MG63 (cell line): ENCODE results near the gene B3GNT3. TPM values are rescaled to one million over a fixed set of nuclear protein-coding genes. Genes with fewer than 3 reads are reported as not detected.

Experiments used
- DNase-seq: peaks from one replicate; pipeline ENCODE4 v3.0.0-alpha.2; 2020
- H3K27me3 ChIP-seq: fragments of 250-450 bp; sonication (Bioruptor Pico); 2 replicates; pipeline ENCODE4 v1.5.1; 2020; ENCODE audit warnings: mild to moderate bottlenecking, moderate library complexity
- H3K36me3 ChIP-seq: fragments of 250-450 bp; sonication (Bioruptor Pico); 2 replicates; pipeline ENCODE4 v1.5.1; 2020; ENCODE audit warnings: mild to moderate bottlenecking, moderate library complexity
- H3K4me3 ChIP-seq: fragments of 250-450 bp; sonication (Bioruptor Pico); 2 replicates; pipeline ENCODE4 v1.5.1; 2020; ENCODE audit warnings: mild to moderate bottlenecking, moderate library complexity
- H3K9me3 ChIP-seq: fragments of 250-450 bp; sonication (Bioruptor Pico); 2 replicates; pipeline ENCODE4 v1.5.1; 2020; ENCODE audit warnings: mild to moderate bottlenecking, moderate library complexity
- total RNA-seq: library from RNA; depleted of rRNA; stranded (reverse); fragments of >200 nt; shearing (Covaris generic); gene quantifications from 2 replicates; pipeline ENCODE4 v1.2.3, GENCODE V29; 2014; ENCODE audit warnings: low replicate concordance

The B3GNT3 gene
- total RNA-seq, 1 experiment from 2014 or later, result not detected

DNA sequence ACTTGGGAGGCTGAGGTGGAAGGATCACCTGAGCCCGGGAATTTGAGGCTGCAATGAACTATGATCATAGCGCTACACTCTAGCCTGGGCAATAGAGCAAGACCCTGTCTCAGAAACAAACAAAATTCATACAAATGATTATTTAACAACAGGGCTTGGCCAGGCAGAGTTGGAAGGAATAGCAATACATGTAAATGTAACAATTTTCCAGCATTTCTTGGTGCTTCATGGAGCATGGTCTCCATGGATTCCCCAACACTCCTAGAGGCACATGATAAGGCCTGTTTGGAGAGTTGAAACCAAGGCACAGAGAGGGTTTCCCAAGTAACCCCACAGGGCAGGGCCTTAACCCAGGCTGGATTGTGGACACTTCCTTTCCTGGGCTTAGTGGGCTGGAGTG is 16.2 kb downstream of the B3GNT3 start:
- Histone ChIP-seq H3K27me3 (peaks cover 17% of the 10 kb centered on the region), H3K36me3 (no peaks in the 10 kb centered on the region), H3K4me3 (no peak overlapping the region), H3K9me3 (no peaks in the 10 kb centered on the region)
- DNase-seq, result no peak

DNA sequence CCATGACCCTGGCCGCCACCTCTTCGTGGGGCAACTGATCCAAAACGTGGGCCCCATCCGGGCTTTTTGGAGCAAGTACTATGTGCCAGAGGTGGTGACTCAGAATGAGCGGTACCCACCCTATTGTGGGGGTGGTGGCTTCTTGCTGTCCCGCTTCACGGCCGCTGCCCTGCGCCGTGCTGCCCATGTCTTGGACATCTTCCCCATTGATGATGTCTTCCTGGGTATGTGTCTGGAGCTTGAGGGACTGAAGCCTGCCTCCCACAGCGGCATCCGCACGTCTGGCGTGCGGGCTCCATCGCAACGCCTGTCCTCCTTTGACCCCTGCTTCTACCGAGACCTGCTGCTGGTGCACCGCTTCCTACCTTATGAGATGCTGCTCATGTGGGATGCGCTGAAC is 16.7 kb downstream of the B3GNT3 start:
- Histone ChIP-seq H3K36me3 (no peaks in the 10 kb centered on the region), H3K4me3 (no peak overlapping the region), H3K27me3 (peaks cover 12% of the 10 kb centered on the region), H3K9me3 (no peaks in the 10 kb centered on the region)
- no peak for DNase-seq

DNA sequence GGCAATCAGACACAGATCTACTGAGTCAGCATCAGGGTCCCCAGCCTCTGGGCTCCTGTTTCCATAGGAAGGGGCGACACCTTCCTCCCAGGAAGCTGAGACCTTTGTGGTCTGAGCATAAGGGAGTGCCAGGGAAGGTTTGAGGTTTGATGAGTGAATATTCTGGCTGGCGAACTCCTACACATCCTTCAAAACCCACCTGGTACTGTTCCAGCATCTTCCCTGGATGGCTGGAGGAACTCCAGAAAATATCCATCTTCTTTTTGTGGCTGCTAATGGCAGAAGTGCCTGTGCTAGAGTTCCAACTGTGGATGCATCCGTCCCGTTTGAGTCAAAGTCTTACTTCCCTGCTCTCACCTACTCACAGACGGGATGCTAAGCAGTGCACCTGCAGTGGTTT is 17.2 kb downstream of the B3GNT3 start:
- Histone ChIP-seq H3K4me3 (no peak overlapping the region), H3K27me3 (peaks cover 12% of the 10 kb centered on the region), H3K36me3 (no peaks in the 10 kb centered on the region), H3K9me3 (no peaks in the 10 kb centered on the region)
- DNase-seq, result no peak

DNA sequence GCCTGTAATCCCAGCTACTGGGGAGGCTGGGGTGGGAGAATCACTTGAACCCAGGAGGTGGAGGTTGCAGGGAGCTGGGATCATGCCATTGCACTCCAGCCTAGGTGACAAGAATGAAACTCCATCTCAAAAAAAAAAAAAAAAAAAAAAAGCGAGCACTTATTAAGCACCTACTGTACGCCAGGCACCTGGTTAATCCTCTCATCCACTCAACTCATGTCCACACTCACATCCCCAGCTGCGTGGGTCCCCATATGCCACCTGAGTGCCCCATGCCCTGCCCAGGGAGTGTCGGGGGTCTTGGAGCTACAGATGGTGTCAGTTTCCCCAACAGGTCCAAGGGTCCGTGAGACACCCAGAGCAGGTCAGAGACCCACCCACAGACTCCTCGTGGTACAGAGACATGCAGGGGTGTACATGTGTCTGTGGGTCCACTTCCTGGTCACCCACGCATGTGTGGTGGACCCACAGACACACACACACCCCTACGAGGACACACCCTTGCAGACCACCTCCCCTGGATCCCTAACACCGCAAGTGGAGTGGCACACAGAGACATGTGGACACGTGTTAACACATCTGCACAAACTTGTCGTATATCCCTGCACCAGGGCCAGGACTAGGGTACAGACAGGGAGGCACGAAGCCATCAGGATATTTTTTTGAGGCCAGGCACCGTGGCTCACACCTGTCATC is 22.9 kb downstream of the B3GNT3 start:
- no peaks in the 10 kb centered on the region for H3K27me3 ChIP-seq
- no peaks in the 10 kb centered on the region for H3K9me3 ChIP-seq
- no peak for DNase-seq

DNA sequence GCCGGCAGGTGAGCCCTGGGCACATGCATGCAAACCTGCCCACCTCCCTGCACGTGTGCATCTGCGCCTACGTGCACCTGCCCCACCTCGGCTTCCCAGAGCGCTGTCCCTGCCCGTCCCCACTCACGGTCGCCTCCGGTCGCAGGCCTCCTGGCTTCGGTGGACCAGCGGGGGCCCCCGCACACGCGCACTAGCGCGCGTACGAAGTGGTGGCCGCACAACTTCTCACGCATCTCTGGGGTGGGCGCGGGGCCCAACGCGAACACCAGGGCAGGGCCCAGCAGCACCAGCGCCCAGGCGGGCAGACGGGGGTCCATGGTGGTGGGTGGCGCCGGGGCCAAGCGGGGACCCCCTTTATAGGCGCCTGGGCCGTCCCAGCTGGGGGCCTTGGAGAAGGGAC is 26.3 kb downstream of the B3GNT3 start, which contains the start of gene INSL3:
INSL3 (minus strand) TSS at position 330 of the 400 bp plus-strand sequence; CDS start at position 317, 13 bp downstream.
- H3K4me3 ChIP-seq, result no peak within 1 kb of the TSS
- H3K27me3 ChIP-seq, result no peaks in the 10 kb centered on the region
- no peak for DNase-seq
- H3K9me3 ChIP-seq, result no peaks in the 10 kb centered on the region
- H3K36me3 ChIP-seq, result no peaks in the 10 kb centered on the region

More for the DNA sequence above, 22.9 kb downstream of the B3GNT3 start:
- H3K4me3 ChIP-seq, result no peak overlapping the region
- no peaks in the 10 kb centered on the region for H3K36me3 ChIP-seq

DNA sequence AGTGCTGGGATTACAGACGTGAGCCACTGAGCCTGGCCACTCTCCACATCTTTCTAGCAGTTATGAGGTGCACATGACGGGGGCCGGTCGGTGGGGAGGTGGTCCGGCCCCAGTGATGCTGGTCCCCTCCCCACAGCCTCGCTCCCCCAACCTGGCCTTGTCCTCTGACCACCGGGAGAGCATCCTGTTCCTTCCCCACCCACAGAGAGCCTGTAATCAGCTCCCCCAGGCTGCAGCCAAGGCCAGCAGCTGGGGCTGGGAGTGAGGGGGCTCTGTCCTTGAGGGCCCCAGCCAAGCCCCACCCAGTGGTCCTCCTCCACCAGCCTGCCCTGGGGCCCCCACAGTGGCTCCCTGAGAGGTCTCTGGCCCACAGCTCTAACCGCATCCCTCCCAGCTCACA is 29.4 kb downstream of the B3GNT3 start:
- DNase-seq, result no peak
- Histone ChIP-seq H3K27me3 (no peaks in the 10 kb centered on the region; the same call in 1 of the 2 replicates), H3K9me3 (no peaks in the 10 kb centered on the region), H3K4me3 (no peak overlapping the region), H3K36me3 (no peaks in the 10 kb centered on the region)

DNA sequence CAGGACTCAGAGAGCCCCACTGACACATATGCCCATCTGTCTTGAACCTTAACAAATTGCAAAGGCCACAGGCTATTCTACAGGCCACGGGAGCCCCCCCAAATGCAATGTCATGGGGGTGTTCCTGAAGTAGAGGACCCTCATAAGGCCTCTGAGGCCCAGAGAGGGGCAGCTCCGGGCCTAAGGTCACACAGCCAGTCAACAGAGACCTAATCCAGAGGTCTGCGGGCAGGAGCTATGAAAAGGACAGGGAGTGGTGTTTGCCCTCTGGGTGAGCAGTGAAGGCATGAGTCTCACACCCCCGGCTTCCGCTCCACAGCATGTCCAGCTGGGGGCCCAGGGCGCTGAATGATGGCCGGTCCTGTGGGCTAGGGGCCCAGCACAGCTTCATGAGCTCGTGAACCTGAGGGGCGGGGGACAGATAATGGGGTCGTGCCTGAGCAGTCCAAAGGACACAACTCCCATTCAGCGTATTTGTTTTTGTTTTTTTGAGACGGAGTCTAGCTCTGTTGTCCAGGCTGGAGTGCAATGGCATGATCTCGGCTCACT is 31.6 kb downstream of the B3GNT3 start:
- Histone ChIP-seq H3K9me3 (no peaks in the 10 kb centered on the region), H3K27me3 (peaks cover 3% of the 10 kb centered on the region), H3K36me3 (no peaks in the 10 kb centered on the region), H3K4me3 (no peak overlapping the region)
- no peak for DNase-seq

DNA sequence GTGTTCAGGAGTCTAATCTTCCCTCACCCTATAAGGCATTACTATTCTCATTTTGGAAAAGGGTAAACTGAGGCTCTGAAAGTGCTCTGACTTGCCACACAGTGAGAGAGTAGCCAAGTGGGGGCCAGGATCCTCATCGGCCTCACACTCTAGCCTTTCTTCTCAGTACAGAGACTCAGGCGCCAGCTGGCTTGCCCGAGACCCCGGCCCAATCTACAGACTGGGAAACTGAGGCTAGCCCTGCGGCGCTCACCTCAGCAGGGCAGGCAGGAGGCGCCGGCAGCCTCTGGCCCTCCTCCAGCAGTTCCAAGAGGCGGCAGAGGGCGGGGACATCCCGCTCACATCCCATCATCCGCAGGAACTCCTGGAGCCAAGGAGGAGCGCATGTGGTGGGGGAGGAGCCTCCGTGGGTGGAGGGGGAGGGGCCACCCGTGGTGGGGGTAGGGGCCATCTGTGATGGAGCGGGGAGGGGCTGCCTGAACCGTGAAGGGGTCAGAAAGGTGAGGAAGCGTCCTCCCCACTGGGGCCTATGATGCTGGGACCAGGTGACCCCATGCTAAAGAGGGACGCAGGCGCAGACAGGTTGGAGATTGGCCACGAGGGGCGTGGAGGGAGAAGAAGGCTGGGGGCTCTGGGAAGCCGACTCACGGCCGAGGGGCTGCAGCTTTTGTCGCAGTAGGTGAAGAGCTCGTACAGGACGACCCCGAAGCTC is 35.1 kb downstream of the B3GNT3 start:
- peaks cover 3% of the 10 kb centered on the region for H3K27me3 ChIP-seq
- no peaks in the 10 kb centered on the region for H3K9me3 ChIP-seq
- peak; percentile 51 for DNase-seq
- no peak overlapping the region for H3K4me3 ChIP-seq
- H3K36me3 ChIP-seq, result no peaks in the 10 kb centered on the region

DNA sequence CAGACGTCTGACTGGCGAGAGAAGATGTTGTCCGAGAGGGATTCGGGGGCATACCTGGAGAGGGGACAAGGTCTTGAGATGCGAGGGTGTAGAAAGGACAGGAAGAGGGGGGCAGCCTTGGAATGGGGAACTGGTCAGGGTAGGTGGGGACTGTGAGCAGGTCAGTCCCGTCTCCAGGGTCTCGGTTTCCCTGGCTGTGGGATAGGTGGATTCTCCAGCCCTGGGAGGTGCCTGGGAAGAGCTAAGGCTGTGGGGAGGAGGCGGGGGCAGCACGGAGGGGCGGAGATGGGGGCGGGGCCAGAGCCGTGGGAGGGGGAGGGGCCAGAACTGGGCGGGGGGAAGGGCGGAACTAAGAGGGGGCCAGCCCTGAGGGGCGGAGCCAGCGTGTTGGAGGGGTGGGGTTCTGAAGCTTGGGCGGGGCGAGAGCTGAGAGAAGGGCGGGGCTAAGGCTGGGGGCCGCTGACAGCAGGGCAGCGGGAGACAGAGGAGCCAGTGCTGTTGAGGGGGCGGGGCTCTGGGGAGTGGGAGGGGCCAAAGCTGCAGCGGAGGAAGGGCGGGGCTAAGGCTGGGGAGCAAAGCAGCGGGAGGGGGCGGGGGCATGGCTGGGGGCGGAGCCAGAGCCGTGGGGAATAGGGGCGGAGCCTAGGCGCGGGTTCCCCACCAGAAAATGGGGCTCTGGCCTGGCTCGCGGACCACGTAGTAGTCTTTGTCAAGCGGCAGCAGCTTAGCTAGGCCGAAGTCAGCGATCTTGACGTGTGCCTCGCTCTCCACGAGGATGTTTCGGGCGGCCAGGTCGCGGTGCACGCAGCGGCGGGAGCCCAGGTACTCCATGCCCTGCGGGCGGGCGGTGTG is 35.9 kb downstream of the B3GNT3 start:
- Histone ChIP-seq H3K27me3 (peaks cover 3% of the 10 kb centered on the region), H3K36me3 (no peaks in the 10 kb centered on the region), H3K4me3 (no peak overlapping the region), H3K9me3 (no peaks in the 10 kb centered on the region)
- peak; percentile 79 for DNase-seq

DNA sequence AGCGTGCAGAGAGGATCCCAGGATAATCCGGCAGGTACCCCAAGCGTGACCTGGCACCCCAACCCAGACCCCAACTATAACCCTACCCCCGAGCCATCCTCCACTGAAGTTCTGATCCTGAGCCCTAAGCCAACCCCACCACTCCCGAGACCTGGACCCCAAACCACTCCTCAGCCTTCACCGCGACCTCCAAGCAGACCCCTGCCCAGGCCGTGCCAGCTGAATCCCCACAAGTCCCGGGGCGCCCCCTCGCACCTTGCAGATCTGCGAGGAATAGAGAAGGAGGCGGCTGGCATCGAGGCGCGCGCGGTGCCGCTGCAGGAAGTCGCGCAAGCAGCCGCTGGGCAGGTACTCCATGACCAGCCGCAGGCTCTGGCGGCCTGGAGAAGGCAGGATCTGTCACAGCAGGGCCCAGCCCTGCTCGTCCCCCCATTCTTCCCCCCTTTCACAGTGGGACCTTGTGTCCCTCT is 36.5 kb downstream of the B3GNT3 start:
- Histone ChIP-seq H3K36me3 (no peaks in the 10 kb centered on the region), H3K9me3 (no peaks in the 10 kb centered on the region), H3K4me3 (no peak overlapping the region), H3K27me3 (peaks cover 3% of the 10 kb centered on the region)
- DNase-seq, result no peak

DNA sequence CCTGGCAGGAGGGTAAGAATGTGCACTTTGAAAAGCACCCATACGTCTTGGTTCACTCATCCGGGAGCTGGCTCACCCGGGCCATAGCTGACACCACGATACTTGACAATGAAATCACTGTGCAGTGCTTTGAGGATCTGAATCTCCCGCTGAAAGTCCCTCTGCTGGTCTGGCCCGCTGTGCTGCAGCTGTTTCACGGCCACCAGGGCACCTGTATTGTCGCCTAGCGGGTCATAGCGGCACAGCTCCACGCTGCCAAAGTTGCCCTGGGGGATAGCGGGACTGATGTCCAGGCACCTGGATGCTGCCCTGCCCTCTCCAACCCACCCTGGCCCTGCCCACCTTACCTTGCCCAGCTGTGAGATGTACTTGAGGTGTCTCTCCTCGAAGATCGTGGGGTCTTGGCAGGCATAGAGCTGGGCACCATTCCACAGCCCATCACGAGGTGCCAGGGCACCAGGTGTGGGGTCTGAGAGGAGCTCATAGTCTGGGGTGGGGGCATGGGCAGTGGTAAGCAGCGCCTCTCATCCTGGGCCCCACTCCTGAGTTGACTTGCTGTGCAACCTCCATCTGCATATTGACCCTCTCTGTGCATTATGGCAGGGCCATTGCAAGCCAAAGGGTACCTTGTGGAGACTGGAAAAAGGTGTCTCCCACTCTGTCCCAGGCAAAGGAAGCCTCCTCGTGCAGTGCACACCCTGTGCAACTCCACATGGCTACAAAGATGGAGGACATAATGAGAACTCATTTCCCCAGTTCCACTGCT is 37.7 kb downstream of the B3GNT3 start:
- Histone ChIP-seq H3K9me3 (no peaks in the 10 kb centered on the region), H3K36me3 (no peaks in the 10 kb centered on the region), H3K27me3 (peaks cover 3% of the 10 kb centered on the region), H3K4me3 (no peak overlapping the region)
- DNase-seq, result no peak

DNA sequence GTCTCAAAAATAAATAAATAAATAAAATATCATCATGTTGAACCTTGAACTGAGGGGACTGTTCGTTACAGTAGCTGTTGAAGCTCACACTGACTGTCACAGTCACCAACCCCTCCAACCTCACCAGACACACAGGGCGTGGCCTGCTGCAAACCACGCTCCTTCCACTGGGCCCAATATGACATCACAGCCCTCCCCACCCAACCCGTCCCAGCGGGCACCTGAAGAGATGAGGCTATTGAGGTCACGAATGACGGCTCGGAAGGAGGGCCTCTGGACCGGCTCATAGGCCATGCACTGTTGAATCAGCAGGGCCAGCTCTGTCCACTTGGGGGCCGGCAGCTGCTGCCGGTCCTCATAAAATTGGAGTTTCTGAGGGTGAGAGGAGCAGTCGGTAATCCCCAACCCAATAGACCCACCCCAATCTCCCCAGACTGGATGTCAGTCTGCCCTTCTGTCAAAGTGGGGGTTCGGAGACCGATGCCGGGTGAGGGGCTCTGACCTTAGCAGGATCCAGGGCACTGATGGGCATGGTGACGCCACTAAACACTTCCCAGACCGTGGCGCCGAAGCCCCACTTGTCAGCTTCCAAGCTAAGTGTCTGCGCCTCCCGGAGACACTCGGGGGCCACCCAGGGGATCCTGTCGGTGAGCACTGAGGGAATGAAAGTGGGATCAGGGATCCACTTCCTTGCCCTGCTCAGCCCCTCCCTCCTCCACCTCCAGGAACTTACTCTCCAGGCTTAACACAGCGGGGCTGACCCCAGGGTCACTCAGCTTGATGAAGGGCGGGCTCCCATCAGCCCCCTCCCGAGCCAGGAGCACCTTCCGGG is 39.6 kb downstream of the B3GNT3 start:
- Histone ChIP-seq H3K4me3 (no peak overlapping the region), H3K27me3 (peaks cover 14% of the 10 kb centered on the region), H3K36me3 (no peaks in the 10 kb centered on the region), H3K9me3 (no peaks in the 10 kb centered on the region)
- DNase-seq, result no peak

DNA sequence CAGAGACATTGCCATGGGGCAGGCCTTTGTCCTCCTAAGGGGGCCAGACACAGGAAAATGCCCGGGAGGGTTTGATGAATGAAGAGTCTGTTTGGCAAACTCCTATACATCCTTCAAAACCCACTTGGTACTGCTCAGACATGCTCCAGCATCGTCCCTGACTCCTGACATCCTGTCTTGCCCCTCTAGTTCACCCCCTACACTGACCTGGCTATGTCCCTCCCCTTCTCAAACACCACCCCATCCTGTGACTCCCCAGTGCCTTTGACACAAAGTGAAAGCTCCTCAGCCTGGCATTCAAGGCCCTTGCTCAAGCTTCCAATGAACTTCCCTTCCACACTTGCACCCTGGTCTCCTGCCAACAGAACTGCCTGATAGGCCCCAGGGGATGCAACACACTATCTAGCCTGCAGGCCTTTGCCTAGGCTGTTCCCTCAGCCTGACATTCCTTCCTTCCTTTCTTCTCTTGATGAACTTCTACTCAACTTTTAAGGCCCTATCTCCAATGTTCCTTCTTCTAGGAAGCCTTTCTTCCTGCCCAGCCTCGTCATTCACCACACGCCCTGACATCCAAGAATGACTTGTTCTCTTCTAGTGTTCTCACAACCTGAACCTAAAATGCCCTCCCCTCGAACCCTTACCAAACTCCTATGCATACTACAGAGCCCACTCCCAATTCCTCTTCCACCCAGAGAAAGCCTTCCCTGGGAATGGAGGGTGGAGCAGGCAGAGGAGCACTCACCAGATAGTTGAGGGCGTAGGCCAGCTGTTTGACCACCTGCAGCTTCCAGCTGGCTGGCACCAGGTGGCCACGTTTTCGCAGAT is 40.5 kb downstream of the B3GNT3 start:
- no peaks in the 10 kb centered on the region for H3K36me3 ChIP-seq
- H3K9me3 ChIP-seq, result no peaks in the 10 kb centered on the region
- DNase-seq, result no peak
- H3K27me3 ChIP-seq, result peaks cover 18% of the 10 kb centered on the region
- no peak overlapping the region for H3K4me3 ChIP-seq

DNA sequence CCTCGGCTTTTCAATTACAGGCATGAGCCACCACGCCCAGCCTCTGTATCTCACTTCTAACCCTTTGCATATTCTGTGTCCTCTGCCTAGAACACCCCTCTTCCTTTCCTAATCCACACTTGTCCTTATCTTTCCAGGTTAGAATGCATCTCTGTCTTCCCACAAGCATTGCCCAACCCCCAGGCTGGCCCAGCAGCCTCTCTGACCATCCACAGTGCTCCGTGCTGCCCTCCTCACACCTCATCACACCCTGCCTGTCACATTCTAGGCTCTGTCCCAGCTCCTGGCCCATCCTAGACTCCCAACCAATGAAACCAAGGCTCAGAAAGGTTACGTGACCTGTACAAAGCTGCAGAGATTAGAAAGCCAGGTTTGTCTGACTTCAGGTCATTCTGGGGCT is 41.6 kb downstream of the B3GNT3 start:
- no peaks in the 10 kb centered on the region for H3K36me3 ChIP-seq
- peaks cover 22% of the 10 kb centered on the region for H3K27me3 ChIP-seq
- no peak overlapping the region for H3K4me3 ChIP-seq
- H3K9me3 ChIP-seq, result no peaks in the 10 kb centered on the region
- no peak for DNase-seq

DNA sequence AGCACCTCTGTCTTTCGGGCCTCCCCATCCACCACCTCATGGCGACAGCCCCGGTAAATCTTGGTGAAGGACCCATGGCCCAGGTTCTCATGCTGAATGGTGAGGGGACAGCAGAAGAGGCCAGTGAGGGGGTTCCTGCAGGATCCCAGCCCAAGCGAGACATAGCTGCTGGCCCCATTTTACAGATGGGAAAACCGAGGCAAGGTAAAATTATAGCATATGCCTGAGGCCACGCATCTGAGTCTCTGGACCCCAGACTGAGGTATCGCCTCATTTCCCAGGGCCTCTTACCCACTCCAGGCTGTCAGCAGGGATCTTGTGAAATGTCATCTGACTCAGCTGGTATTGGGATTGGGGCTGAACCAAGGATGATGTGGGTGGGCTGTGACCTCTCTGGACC is 43.0 kb downstream of the B3GNT3 start:
- Histone ChIP-seq H3K9me3 (no peaks in the 10 kb centered on the region), H3K4me3 (no peak overlapping the region), H3K36me3 (no peaks in the 10 kb centered on the region), H3K27me3 (peaks cover 22% of the 10 kb centered on the region)
- no peak for DNase-seq
